Tongue (tissue), 2 donors: ENCODE measurements around the gene MYO1B. TPM values are rescaled to one million over a fixed set of nuclear protein-coding genes. Genes with fewer than 3 reads are reported as not detected.
A peak's percentile ranks its signal among the peaks of the same experiment; 100 is the strongest.

Source experiments
- DNase-seq: peaks from one replicate; pipeline ENCODE4 v3.0.0-alpha.2; 2015
- total RNA-seq: library from RNA; depleted of rRNA; stranded (reverse); fragments of >200 nt; gene quantifications from one replicate; pipeline ENCODE4 v1.2.3, GENCODE V29; 2014

Gene MYO1B
- 138 TPM for total RNA-seq

GRCh38 chr2:191245046-191245868, at the start of gene MYO1B:
Gene MYO1B (plus strand): TSS chr2:191245404. CDS start chr2:191276896, 31,492 bp downstream.
- DNase-seq: peak; percentile 90

- no peak for DNase-seq
Measured at GRCh38 chr2:191197096-191197495, 48.1 kb upstream of the MYO1B start.

- no peak for DNase-seq
Measured at GRCh38 chr2:191198271-191198670, 46.9 kb upstream of the MYO1B start.

GRCh38 chr2:191199929-191200512, 45.2 kb upstream of the MYO1B start:
- no peak for DNase-seq

- DNase-seq: no peak
Measured at GRCh38 chr2:191200910-191201309, 44.3 kb upstream of the MYO1B start.

GRCh38 chr2:191202209-191202721, 42.9 kb upstream of the MYO1B start:
- DNase-seq: peak; percentile 43

GRCh38 chr2:191202881-191203397, 42.3 kb upstream of the MYO1B start:
- DNase-seq: peak; percentile 66

- no peak for DNase-seq
Measured at GRCh38 chr2:191204433-191204832, 40.8 kb upstream of the MYO1B start.

GRCh38 chr2:191206613-191207471, 38.4 kb upstream of the MYO1B start:
- DNase-seq: no peak

- no peak for DNase-seq
Measured at GRCh38 chr2:191209340-191209739, 35.9 kb upstream of the MYO1B start.

- DNase-seq: no peak
Measured at GRCh38 chr2:191212119-191212518, 33.1 kb upstream of the MYO1B start.

- no peak for DNase-seq
Measured at GRCh38 chr2:191213333-191213732, 31.9 kb upstream of the MYO1B start.

GRCh38 chr2:191215230-191215629, 30.0 kb upstream of the MYO1B start:
- no peak for DNase-seq

- DNase-seq: no peak
Measured at GRCh38 chr2:191215666-191216065, 29.5 kb upstream of the MYO1B start.

GRCh38 chr2:191217580-191217979, 27.6 kb upstream of the MYO1B start:
- DNase-seq: no peak

GRCh38 chr2:191218292-191218898, 26.8 kb upstream of the MYO1B start:
- peak; percentile 86 for DNase-seq

GRCh38 chr2:191220671-191221070, 24.5 kb upstream of the MYO1B start:
- DNase-seq: no peak

GRCh38 chr2:191221666-191222065, 23.5 kb upstream of the MYO1B start:
- no peak for DNase-seq

- DNase-seq: peak; percentile 31
Measured at GRCh38 chr2:191222507-191222906, 22.7 kb upstream of the MYO1B start.

GRCh38 chr2:191222952-191223351, 22.3 kb upstream of the MYO1B start:
- DNase-seq: no peak

GRCh38 chr2:191225126-191225525, 20.1 kb upstream of the MYO1B start:
- no peak for DNase-seq

GRCh38 chr2:191225690-191226089, 19.5 kb upstream of the MYO1B start:
- DNase-seq: no peak
